ENCODE measurements around the gene RHOC.

DNA sequence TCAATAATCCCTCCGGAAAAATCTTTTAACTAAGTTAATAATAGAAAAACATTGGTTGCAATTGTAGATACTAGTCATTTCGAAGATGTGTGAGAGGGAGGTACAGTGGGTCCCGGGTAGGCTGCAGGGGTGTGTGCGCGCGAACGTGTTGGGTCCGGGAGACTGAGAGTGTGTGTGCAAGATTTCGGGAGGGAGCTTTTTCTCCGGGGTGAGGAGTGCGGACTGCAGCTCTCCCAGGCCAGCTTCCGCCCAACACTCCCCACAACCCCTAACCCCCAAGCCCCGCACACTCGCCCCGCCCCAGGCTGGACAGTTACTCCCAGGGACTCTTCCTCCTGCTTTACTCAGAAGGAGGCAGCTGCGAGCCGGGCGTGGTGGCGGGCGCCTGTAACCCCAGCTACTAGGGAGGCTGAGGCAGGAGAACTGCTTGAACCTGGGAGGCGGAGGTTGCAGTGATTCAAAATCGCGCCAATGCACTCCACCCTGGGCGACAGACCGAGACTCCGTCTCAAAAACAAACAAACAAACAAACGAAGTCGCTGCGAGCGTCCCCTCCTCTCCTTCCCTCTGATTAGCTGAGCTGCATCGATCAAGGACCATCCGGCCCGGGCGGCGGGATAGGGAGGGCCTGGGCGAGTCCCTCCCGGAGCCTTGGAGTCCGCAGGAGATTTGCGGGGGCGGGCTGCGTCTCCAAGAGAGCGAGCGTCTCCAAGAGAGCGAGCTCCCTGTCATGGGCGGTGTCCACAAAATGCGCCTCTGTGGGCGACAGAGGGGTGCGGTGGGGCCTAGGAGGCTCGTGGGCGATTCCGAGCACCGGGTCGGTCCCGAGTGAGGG, 36.5 kb upstream of the RHOC start:
- TF ChIP-seq, protein P1, sequence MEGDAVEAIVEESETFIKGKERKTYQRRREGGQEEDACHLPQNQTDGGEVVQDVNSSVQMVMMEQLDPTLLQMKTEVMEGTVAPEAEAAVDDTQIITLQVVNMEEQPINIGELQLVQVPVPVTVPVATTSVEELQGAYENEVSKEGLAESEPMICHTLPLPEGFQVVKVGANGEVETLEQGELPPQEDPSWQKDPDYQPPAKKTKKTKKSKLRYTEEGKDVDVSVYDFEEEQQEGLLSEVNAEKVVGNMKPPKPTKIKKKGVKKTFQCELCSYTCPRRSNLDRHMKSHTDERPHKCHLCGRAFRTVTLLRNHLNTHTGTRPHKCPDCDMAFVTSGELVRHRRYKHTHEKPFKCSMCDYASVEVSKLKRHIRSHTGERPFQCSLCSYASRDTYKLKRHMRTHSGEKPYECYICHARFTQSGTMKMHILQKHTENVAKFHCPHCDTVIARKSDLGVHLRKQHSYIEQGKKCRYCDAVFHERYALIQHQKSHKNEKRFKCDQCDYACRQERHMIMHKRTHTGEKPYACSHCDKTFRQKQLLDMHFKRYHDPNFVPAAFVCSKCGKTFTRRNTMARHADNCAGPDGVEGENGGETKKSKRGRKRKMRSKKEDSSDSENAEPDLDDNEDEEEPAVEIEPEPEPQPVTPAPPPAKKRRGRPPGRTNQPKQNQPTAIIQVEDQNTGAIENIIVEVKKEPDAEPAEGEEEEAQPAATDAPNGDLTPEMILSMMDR (conservative IDR thresholded peaks at IDR 0.05; ENCODE audit: low read depth, low read length), result no peak
- TF ChIP-seq EZH2 (IDR thresholded peaks at IDR 0.05; ENCODE audit: low read length, unreplicated experiment), result no peak
- no peak for TF ChIP-seq EZH2phosphoT487 (IDR thresholded peaks at IDR 0.05; ENCODE audit: borderline replicate concordance, low read length)
